ENCODE results near the gene COL5A1. TPM values are rescaled to one million over a fixed set of nuclear protein-coding genes. Genes with fewer than 3 reads are reported as not detected.

Gene COL5A1
- total RNA-seq, 4 donors from 2014 or later, result 14.0 to 23.9 (median 19.2) TPM

- no peak for TF ChIP-seq CTCF (IDR thresholded peaks at IDR 0.05; ENCODE audit: low read depth)
Measured at GRCh38 chr9:134818000-134818568, 176.5 kb downstream of the COL5A1 start.

GRCh38 chr9:134818591-134818990, 177.0 kb downstream of the COL5A1 start:
- TF ChIP-seq CTCF (IDR thresholded peaks at IDR 0.05; ENCODE audit: low read depth), result no peak

GRCh38 chr9:134820901-134821300, 179.3 kb downstream of the COL5A1 start:
- no peak for TF ChIP-seq CTCF (IDR thresholded peaks at IDR 0.05; ENCODE audit: low read depth)

GRCh38 chr9:134822541-134822940, 180.9 kb downstream of the COL5A1 start:
- no peak for TF ChIP-seq CTCF (IDR thresholded peaks at IDR 0.05; ENCODE audit: low read depth)

GRCh38 chr9:134823623-134824022, 182.0 kb downstream of the COL5A1 start:
- no peak for TF ChIP-seq CTCF (IDR thresholded peaks at IDR 0.05; ENCODE audit: low read depth)

- no peak for TF ChIP-seq CTCF (IDR thresholded peaks at IDR 0.05; ENCODE audit: low read depth)
Measured at GRCh38 chr9:134824583-134824982, 183.0 kb downstream of the COL5A1 start.

- no peak for TF ChIP-seq CTCF (IDR thresholded peaks at IDR 0.05; ENCODE audit: low read depth)
Measured at GRCh38 chr9:134825025-134825424, 183.4 kb downstream of the COL5A1 start.

All from subcutaneous adipose tissue (tissue), 4 donors.